GM21825 (cell line): Measurements from ENCODE around the gene GALNT12.

Experiments
- ATAC-seq: cut with Tn5 transposase; IDR thresholded peaks from one replicate; pipeline ENCODE4 v1.9.1; 2021; ENCODE audit warnings: mild to moderate bottlenecking, moderate library complexity; ENCODE audit not compliant: unreplicated experiment

The GALNT12 gene

GRCh38 chr9:98855592-98855991, 48.1 kb downstream of the GALNT12 start:
- ATAC-seq, result no peak

- no peak for ATAC-seq
Measured at GRCh38 chr9:98856982-98857381, 49.5 kb downstream of the GALNT12 start.

GRCh38 chr9:98859941-98860340, 52.5 kb downstream of the GALNT12 start:
- ATAC-seq, result no peak

- no peak for ATAC-seq
Measured at GRCh38 chr9:98860871-98861293, 53.4 kb downstream of the GALNT12 start.

GRCh38 chr9:98861781-98862504, 54.5 kb downstream of the GALNT12 start:
- ATAC-seq, result no peak

- no peak for ATAC-seq
Measured at GRCh38 chr9:98862936-98863335, 55.5 kb downstream of the GALNT12 start.

- ATAC-seq, result no peak
Measured at GRCh38 chr9:98864281-98865174, 57.1 kb downstream of the GALNT12 start.

GRCh38 chr9:98865284-98865875, 57.9 kb downstream of the GALNT12 start:
- no peak for ATAC-seq

GRCh38 chr9:98866435-98867102, 59.1 kb downstream of the GALNT12 start:
- no peak for ATAC-seq

GRCh38 chr9:98867103-98867428, 59.6 kb downstream of the GALNT12 start:
- ATAC-seq, result no peak

GRCh38 chr9:98867429-98868168, 60.1 kb downstream of the GALNT12 start:
- ATAC-seq, result no peak

- ATAC-seq, result no peak
Measured at GRCh38 chr9:98869078-98869745, 61.7 kb downstream of the GALNT12 start.

GRCh38 chr9:98869866-98870265, 62.4 kb downstream of the GALNT12 start:
- ATAC-seq, result no peak

- ATAC-seq, result no peak
Measured at GRCh38 chr9:98870782-98871557, 63.5 kb downstream of the GALNT12 start.

GRCh38 chr9:98871558-98872065, 64.1 kb downstream of the GALNT12 start:
- no peak for ATAC-seq

- ATAC-seq, result no peak
Measured at GRCh38 chr9:98873526-98873925, 66.1 kb downstream of the GALNT12 start.

GRCh38 chr9:98873951-98874371, 66.5 kb downstream of the GALNT12 start:
- ATAC-seq, result no peak

- no peak for ATAC-seq
Measured at GRCh38 chr9:98874721-98875255, 67.3 kb downstream of the GALNT12 start.

- no peak for ATAC-seq
Measured at GRCh38 chr9:98875536-98875935, 68.1 kb downstream of the GALNT12 start.
